ENCODE measurements around the gene CPT1B.

The CPT1B gene

DNA sequence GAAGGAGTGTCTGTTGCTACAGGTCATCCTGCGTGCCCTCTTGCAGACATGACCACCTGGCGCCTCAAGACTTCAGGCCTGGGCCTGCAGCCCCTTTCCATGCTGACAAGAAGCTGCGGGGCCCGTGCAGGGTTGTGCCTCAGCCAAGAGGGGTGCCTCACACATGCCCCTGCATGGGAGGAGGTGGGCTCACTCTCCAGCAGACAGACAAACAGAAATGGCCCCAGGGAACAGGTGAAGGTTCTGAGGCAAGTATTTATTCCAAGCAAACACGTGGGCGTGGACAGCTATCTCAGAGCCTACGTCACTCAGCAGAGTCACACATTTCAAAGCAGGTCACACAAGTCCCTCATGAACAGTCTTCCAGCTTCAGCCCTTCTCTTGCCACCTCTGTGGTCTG lies 9.6 kb downstream of the CPT1B start:
- no peak for DNase-seq

- no peak for DNase-seq
Observed at GRCh38 chr22:50567721-50568252, 10.4 kb downstream of the CPT1B start.

GRCh38 chr22:50564289-50564688 lies 13.9 kb downstream of the CPT1B start:
- no peak for DNase-seq

DNA sequence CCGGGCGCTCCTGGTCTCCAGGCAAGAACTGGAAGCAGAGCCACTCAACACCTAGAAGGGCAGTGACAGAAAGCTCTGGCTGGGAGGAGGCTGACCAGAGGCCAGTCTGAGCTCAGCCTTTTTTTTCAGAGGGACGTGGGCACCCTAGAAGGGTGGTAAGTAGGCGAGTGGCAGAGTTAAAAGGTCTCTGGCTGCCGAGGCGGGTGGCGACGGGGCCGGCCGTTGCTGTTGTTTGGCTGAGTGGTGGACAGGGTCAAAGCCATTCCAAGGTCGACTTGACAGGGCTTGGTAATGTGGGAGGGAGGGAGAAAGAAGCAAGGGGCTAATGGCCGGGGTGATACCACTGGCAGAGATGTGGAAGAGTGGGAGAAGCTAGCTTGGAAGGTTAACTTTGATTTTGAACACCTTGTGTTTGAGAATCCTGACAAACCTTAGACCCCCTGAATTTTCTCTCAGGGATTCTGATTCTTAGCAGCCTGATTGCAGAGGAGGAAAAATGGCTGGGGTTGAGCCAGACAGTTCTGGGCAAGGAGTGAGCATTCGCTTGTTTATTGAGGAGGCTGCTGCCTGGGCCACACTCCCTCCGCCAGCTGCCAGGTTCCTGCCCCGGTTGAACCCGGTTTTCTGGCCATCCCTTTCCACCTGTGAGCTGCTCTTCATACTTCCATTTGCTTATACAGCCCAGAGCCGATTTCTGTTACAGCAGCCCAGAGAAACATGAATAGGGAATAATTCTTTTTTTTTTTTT lies 14.6 kb downstream of the CPT1B start:
- DNase-seq = peak; percentile 16

DNA sequence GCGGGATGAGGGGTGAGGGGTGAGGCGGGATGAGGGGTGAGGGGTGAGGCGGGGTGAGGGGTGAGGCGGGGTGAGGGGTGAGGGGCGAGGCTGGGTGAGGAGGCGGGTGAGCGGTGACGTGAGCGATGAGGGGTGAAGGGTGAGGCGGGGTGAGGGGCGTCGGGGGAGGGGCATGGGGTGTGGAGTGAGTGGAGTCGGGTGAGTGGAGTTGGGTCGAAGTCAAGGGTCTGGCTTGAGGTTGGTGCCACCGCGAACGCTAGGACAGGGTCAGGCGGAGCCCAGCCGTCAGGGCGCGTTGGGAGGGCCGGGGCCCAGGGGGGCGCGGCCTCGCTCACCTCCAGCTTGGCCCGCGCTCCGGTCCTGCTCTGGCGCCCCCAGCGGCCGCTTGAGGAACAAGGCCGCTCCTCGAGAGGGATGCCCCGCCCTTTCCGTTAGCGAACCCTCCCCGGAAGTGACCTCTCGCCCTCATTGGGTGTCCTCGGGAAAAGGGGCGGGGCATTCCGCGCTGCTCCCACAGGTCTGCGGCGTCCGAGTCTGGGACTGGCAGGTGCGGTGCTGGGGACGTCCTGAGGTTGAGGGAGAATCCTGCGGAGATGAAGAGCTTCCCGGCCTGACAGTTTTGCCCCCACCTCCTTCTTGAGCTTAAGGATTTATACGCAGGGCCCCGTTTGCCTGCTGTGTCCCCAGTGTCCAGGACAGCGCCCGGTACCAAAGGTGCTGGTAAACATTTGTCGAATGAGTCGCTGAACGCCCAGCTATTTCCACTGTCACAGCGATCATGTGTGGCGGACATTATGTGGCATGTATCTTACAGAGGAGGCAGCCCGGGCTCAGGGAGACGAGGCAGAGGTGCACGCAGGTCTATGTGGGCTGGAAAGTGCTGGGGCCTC lies 15.5 kb downstream of the CPT1B start, which contains the start of gene SYCE3:
Gene SYCE3 (minus strand): TSS at position 397 of the 890 bp plus-strand sequence. CDS start 6,514 bp downstream, outside the sequence.
- peak; percentile 99 for DNase-seq

GRCh38 chr22:50561401-50562358 lies 16.5 kb downstream of the CPT1B start:
- no peak for DNase-seq

- no peak for DNase-seq
Observed at GRCh38 chr22:50560034-50560433, 18.2 kb downstream of the CPT1B start.

DNA sequence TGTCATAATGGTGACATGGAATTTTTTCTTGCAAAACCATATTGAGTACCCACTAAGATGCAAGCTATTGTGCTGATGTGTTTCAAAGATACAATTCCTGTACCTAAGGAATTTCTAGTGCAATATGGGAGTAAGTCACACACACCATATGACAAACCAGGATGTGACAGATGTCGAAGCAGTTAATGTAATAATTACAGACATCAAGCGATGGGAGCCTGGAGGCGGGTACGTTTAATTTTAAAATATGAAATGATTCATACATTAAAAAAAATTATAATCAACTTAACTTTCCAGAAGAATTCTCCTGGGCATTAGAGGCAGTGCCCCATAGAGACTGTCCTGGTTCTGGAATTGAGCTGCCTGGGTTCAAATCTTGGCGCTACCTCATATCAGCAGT lies 21.5 kb downstream of the CPT1B start:
- no peak for DNase-seq

- no peak for DNase-seq
Observed at GRCh38 chr22:50553310-50553709, 24.9 kb downstream of the CPT1B start.

- no peak for DNase-seq
Observed at GRCh38 chr22:50551160-50551752, 27.0 kb downstream of the CPT1B start.

- DNase-seq = no peak
Observed at GRCh38 chr22:50550395-50550794, 27.8 kb downstream of the CPT1B start.

GRCh38 chr22:50548921-50549790 lies 29.1 kb downstream of the CPT1B start:
- DNase-seq = no peak

GRCh38 chr22:50548040-50548920 lies 29.9 kb downstream of the CPT1B start:
- DNase-seq = no peak

GRCh38 chr22:50547263-50547985 lies 30.8 kb downstream of the CPT1B start:
- DNase-seq = no peak

- DNase-seq = no peak
Observed at GRCh38 chr22:50546326-50547262, 31.6 kb downstream of the CPT1B start.

DNA sequence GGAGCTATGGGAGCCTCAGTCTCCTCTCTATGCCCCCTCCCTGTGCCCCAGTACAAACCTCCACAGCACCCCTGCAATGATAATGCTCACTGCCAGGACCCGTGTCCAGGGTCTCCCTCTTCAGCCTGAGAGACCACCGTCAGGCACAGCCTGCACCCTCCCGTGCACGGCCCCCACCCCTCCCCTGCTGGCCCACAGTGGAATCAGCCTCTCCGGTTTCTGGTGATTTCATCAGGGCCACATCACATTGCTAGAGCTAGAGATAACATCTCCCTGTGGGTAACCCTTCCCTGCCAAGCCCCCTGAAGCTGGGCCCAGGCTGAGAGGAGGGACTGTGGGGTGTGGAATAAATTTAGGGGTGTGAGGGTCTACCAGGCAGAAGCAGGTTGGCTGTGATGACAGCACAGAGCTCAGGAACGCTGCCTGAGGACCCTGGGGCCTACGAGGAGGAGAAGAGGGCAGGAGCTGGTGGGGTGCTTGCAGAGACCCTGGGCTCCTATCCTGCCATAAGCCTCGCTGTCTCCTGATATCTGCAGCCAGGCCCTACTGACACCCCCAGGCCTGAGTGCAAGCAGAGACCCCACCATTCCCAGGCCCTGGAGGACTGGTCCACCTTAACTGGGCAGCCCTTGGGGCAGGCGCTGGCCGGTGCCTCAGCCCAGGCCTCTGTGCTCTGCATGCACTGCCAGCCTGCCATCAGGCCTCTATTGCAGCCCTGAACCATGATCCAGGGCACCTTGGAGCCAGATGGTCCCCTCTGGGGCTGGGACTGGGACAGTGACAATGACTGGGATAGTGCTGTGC lies 32.5 kb downstream of the CPT1B start, which contains the start of gene KLHDC7B:
Gene KLHDC7B (plus strand): TSS at position 378 of the 804 bp plus-strand sequence. CDS start 345 bp downstream, at position 723.
- DNase-seq = no peak

- DNase-seq = peak; percentile 20
Observed at GRCh38 chr22:50544746-50545253, 33.4 kb downstream of the CPT1B start.

All from RPMI8226 (cell line).